ENCODE results near the gene SMIM35.

SMIM35 gene

GRCh38 chr11:118086913-118087768 lies at the start of gene SMIM35:
TSS of gene SMIM35 (minus strand) at chr11:118086963. CDS start at chr11:118086757, 206 bp downstream.
- Histone ChIP-seq H3K36me3 (ENCODE audit: control insufficient read depth, insufficient read depth, low read length) (peaks cover 9% of the 10 kb centered on the region), H3K9ac (ENCODE audit: low read length) (no peak within 1 kb of the TSS), H3K27me3 (ENCODE audit: control insufficient read depth, insufficient read depth, low read length) (no peaks in the 10 kb centered on the region), H3K9me3 (ENCODE audit: control insufficient read depth, low read length) (no peaks in the 10 kb centered on the region), H3K4me3 (ENCODE audit: low read length) (no peak within 1 kb of the TSS), H3K4me1 (ENCODE audit: control insufficient read depth, insufficient read depth, low read length) (peaks cover 46% of the 10 kb centered on the region)

DNA sequence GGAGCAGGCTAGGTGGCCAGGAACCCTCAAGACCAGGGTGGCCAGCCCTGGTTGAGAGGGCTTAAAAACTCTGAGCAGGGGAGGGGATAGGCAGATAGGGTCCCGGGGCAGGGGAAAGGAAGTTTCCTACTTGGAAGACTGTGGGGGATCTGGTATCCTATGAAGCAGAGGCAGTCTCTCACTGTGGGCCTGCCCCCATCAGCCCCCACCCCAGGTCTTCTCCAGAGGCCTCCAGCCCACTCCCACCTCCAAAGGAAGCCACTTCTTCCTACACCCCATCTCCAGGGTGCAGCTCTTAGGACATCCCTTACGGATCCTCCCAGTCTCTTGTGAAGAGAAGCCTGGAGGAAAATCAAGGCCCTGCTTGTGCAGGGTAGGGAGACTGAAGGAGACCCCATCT lies 49.6 kb upstream of the SMIM35 start:
- Histone ChIP-seq H3K9me3 (ENCODE audit: control insufficient read depth, low read length) (no peaks in the 10 kb centered on the region), H3K9ac (ENCODE audit: low read length) (no peak overlapping the region), H3K36me3 (ENCODE audit: control insufficient read depth, insufficient read depth, low read length) (no peaks in the 10 kb centered on the region), H3K4me1 (ENCODE audit: control insufficient read depth, insufficient read depth, low read length) (no peaks in the 10 kb centered on the region), H3K4me3 (ENCODE audit: low read length) (no peak overlapping the region), H3K27me3 (ENCODE audit: control insufficient read depth, insufficient read depth, low read length) (peaks cover 19% of the 10 kb centered on the region)

- H3K9ac ChIP-seq (ENCODE audit: low read length), result no peak overlapping the region
- no peaks in the 10 kb centered on the region for H3K36me3 ChIP-seq (ENCODE audit: control insufficient read depth, insufficient read depth, low read length)
- H3K9me3 ChIP-seq (ENCODE audit: control insufficient read depth, low read length), result no peaks in the 10 kb centered on the region
- peaks cover 17% of the 10 kb centered on the region for H3K27me3 ChIP-seq (ENCODE audit: control insufficient read depth, insufficient read depth, low read length)
- H3K4me1 ChIP-seq (ENCODE audit: control insufficient read depth, insufficient read depth, low read length), result no peaks in the 10 kb centered on the region
- no peak overlapping the region for H3K4me3 ChIP-seq (ENCODE audit: low read length)
Measured at GRCh38 chr11:118135796-118136165, 49.0 kb upstream of the SMIM35 start.

GRCh38 chr11:118135051-118135795 lies 48.5 kb upstream of the SMIM35 start:
- no peak overlapping the region for H3K9ac ChIP-seq (ENCODE audit: low read length)
- H3K4me1 ChIP-seq (ENCODE audit: control insufficient read depth, insufficient read depth, low read length), result peaks cover 5% of the 10 kb centered on the region
- no peaks in the 10 kb centered on the region for H3K9me3 ChIP-seq (ENCODE audit: control insufficient read depth, low read length)
- no peaks in the 10 kb centered on the region for H3K36me3 ChIP-seq (ENCODE audit: control insufficient read depth, insufficient read depth, low read length)
- H3K27me3 ChIP-seq (ENCODE audit: control insufficient read depth, insufficient read depth, low read length), result peaks cover 12% of the 10 kb centered on the region
- H3K4me3 ChIP-seq (ENCODE audit: low read length), result no peak overlapping the region

- Histone ChIP-seq H3K9me3 (ENCODE audit: control insufficient read depth, low read length) (no peaks in the 10 kb centered on the region), H3K9ac (ENCODE audit: low read length) (no peak overlapping the region), H3K36me3 (ENCODE audit: control insufficient read depth, insufficient read depth, low read length) (no peaks in the 10 kb centered on the region), H3K4me1 (ENCODE audit: control insufficient read depth, insufficient read depth, low read length) (peaks cover 17% of the 10 kb centered on the region), H3K4me3 (ENCODE audit: low read length) (no peak overlapping the region), H3K27me3 (ENCODE audit: control insufficient read depth, insufficient read depth, low read length) (peaks cover 8% of the 10 kb centered on the region)
Measured at GRCh38 chr11:118133816-118134215, 47.1 kb upstream of the SMIM35 start.

GRCh38 chr11:118132385-118133151 lies 45.8 kb upstream of the SMIM35 start:
- H3K4me3 ChIP-seq (ENCODE audit: low read length), result no peak overlapping the region
- H3K4me1 ChIP-seq (ENCODE audit: control insufficient read depth, insufficient read depth, low read length), result peaks cover 17% of the 10 kb centered on the region
- no peaks in the 10 kb centered on the region for H3K27me3 ChIP-seq (ENCODE audit: control insufficient read depth, insufficient read depth, low read length)
- no peak overlapping the region for H3K9ac ChIP-seq (ENCODE audit: low read length)
- no peaks in the 10 kb centered on the region for H3K9me3 ChIP-seq (ENCODE audit: control insufficient read depth, low read length)
- no peaks in the 10 kb centered on the region for H3K36me3 ChIP-seq (ENCODE audit: control insufficient read depth, insufficient read depth, low read length)

GRCh38 chr11:118129471-118130172 lies 42.9 kb upstream of the SMIM35 start:
- no peak overlapping the region for H3K9ac ChIP-seq (ENCODE audit: low read length)
- H3K36me3 ChIP-seq (ENCODE audit: control insufficient read depth, insufficient read depth, low read length), result no peaks in the 10 kb centered on the region
- no peak overlapping the region for H3K4me3 ChIP-seq (ENCODE audit: low read length)
- H3K27me3 ChIP-seq (ENCODE audit: control insufficient read depth, insufficient read depth, low read length), result no peaks in the 10 kb centered on the region
- no peaks in the 10 kb centered on the region for H3K9me3 ChIP-seq (ENCODE audit: control insufficient read depth, low read length)
- peaks cover 17% of the 10 kb centered on the region for H3K4me1 ChIP-seq (ENCODE audit: control insufficient read depth, insufficient read depth, low read length)

DNA sequence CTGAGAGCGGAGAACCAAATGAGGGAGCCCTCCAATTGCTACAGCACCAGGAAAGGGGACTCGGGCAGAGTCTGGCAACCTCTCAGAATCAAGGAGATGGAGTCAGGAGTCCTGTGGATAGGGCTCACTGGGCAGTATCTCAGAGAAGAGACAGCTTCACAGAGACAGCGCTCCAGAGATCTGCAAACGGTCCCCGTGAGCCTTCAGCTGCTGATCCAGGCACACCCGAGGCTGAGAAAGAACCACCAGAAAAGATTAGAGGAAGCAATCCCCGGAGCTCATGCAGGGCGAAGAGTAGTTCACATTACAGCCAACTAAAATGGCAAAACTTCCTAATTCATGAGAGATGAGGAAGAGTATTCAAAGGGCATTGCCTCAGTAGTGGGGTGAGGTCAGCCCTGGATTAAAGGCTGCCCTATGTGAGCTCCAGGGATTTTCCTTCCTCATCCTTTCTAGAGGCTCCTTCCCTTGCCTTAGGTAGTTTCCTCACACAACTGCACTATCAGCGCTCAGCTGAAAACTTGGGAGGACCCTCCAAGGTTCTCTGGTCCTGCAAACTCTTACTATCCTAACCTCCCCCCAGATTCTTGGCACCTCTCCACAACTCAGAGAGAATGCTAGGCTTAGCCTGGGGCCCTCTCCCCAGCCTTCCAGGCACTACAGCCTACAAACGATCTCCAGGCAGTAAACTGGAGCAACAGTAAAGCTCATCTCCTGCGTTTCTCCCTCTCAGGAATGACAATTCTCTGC lies 42.1 kb upstream of the SMIM35 start:
- no peaks in the 10 kb centered on the region for H3K27me3 ChIP-seq (ENCODE audit: control insufficient read depth, insufficient read depth, low read length)
- no peak overlapping the region for H3K9ac ChIP-seq (ENCODE audit: low read length)
- no peaks in the 10 kb centered on the region for H3K36me3 ChIP-seq (ENCODE audit: control insufficient read depth, insufficient read depth, low read length)
- H3K4me3 ChIP-seq (ENCODE audit: low read length), result no peak overlapping the region
- no peaks in the 10 kb centered on the region for H3K9me3 ChIP-seq (ENCODE audit: control insufficient read depth, low read length)
- H3K4me1 ChIP-seq (ENCODE audit: control insufficient read depth, insufficient read depth, low read length), result peaks cover 17% of the 10 kb centered on the region

DNA sequence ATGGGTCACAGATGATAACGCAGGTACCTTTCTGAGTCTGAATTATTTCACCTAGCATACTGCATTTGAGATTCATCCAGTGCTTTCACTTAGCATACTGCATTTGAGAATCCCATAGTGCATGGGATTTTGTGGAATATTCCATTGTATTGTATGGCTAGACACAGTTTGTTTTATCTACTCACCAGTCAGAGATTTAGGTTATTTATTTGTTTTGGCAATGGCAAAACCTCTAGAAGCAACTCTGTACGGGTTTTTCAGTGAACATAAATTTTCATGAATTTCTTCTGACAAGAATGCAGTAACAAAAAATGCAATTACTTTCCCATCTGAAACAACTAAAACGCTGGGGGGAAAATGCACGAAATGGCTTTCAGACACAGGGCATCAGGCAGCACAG lies 41.5 kb upstream of the SMIM35 start:
- Histone ChIP-seq H3K4me3 (ENCODE audit: low read length) (no peak overlapping the region), H3K9ac (ENCODE audit: low read length) (no peak overlapping the region), H3K4me1 (ENCODE audit: control insufficient read depth, insufficient read depth, low read length) (peaks cover 17% of the 10 kb centered on the region), H3K27me3 (ENCODE audit: control insufficient read depth, insufficient read depth, low read length) (no peaks in the 10 kb centered on the region), H3K36me3 (ENCODE audit: control insufficient read depth, insufficient read depth, low read length) (no peaks in the 10 kb centered on the region), H3K9me3 (ENCODE audit: control insufficient read depth, low read length) (no peaks in the 10 kb centered on the region)

- Histone ChIP-seq H3K4me3 (ENCODE audit: low read length) (no peak overlapping the region), H3K9ac (ENCODE audit: low read length) (no peak overlapping the region), H3K9me3 (ENCODE audit: control insufficient read depth, low read length) (no peaks in the 10 kb centered on the region), H3K4me1 (ENCODE audit: control insufficient read depth, insufficient read depth, low read length) (peaks cover 17% of the 10 kb centered on the region), H3K27me3 (ENCODE audit: control insufficient read depth, insufficient read depth, low read length) (no peaks in the 10 kb centered on the region), H3K36me3 (ENCODE audit: control insufficient read depth, insufficient read depth, low read length) (no peaks in the 10 kb centered on the region)
Measured at GRCh38 chr11:118126082-118126838, 39.5 kb upstream of the SMIM35 start.

Data from mucosa of stomach (tissue), 1 donor.